ENCODE measurements around the gene CNTFR.

CNTFR gene

DNA sequence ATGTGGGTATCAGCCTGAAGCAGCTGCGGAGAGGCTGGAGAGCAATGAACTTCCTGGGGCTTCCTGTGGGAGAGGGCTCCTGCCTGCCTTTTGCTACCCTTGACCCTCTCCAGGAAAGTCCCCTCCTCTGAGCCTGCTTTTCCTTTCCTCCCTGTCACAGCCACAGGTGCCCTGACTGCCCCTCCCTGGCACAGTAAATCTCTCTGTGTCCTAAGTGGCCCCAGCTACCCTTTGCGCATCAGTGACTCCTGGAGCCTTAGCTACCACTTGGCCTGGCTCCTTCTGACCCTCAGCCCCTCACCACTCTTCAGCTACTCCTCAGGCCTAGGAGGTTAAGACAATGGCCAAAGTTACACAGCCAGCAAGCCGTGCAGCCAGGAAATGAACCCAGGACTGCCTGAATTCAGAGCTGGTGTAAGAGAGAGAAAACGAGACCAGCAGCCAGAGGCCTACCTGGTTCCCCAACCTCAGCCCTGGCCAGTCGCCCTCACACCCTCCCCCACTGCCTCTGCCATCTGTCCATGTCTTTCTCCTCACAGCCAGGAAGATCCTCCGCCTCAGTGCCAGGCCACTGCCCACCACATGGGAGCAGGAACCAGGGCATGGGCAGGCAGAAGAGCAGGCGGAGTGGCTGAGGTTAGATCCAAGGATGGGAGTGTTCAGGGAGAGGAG is 18.6 kb downstream of the CNTFR start:
- no peak for DNase-seq

DNA sequence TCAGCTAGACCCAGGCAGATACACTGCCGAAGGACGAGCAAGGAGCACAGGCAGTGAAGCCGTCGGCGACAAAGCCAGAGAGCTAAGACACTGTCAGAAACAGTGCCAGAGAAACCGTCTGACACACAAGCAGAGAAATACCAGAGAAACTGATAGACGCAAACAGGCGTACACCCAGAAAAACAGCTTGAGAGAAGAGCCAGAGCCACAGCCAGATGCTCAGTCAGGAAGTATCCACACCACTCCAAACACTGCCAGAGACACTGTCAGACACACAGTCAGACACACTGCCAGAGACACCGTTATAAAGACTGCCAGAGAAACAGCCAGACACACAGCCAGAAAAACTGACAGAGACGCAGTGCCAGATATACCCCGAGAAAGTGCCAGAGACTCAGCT is 19.1 kb downstream of the CNTFR start:
- DNase-seq = no peak

DNA sequence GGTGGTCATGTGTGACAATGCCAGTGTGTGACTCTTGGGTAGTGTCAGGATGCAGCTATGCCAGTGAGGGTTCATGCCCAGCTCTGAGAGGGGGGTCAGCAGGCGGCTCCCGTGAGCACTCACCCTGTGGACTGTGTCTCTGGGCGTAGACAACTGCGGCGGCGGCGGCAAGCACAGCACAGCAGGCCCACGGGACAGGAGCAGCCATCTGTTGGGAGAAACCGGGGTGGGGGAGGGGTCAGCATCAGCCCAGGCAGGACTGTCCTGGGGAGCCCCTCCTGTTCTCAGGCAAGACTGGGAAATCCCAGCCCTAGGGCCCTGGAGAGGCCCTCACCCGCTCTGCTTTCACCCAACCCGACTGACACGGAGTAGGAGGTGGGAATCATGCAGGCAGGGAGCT is 20.8 kb downstream of the CNTFR start:
- no peak for DNase-seq

DNA sequence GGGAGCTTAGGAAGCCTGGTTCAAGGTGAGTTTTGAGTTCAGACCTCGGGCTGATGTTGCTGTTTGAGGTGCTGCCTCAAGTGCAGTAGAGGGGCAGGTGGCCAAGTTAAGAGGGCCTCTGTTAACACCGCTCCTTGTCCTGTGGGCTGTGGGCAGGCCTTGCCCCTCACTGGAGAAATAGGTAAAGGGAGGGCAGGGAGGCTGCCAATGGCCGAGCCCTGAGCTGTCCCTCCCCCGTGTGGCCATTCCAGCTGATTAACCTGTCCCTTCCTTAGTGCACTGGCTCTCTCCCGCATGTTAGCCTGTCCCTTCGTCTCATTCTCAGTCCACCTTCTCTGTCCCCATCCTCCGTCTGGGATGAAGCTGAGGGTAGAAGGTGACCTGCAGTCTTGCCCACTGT is 21.4 kb downstream of the CNTFR start:
- no peak for DNase-seq

DNA sequence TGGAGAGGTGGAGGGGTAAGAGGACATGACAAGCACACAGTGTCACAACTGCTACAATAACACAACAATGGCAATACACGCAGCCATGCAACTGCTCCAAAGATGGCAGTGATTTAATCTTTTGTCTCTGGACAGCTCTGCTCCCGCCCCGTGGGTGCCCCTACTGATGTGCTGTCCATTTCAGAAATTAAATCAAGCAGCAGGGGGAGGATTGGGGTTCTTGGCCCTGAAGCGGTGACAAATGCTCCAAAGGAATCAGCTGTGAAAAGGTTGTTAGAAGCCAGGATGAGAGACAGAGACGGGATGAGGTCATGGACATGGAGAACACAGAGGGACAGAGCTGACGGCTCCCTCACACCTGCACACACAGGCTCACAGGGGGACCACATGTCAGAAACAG is 22.6 kb downstream of the CNTFR start:
- DNase-seq = no peak

DNA sequence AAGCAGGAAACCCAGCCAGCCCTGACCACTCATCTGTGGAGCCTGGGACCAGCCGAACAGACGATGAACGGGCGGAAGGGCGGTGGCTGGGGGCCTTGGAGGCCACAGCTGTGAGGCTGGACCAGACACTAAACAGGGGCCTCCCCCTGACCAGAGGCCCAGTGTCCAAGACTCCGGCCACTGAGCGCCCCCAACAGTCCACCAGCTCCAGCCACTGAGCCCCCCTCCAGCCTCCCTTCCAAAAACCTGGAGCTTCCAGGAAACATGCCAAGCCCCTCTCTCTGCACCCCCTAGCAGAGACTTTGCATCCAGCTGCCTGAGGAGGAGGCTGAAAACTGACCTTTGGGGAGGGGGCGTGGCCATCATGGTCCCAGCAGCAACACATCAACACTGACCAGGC is 23.2 kb downstream of the CNTFR start:
- no peak for DNase-seq

- no peak for DNase-seq
Observed at GRCh38 chr9:34565856-34566255, 23.7 kb downstream of the CNTFR start.

- no peak for DNase-seq
Observed at GRCh38 chr9:34564617-34565016, 24.9 kb downstream of the CNTFR start.

DNA sequence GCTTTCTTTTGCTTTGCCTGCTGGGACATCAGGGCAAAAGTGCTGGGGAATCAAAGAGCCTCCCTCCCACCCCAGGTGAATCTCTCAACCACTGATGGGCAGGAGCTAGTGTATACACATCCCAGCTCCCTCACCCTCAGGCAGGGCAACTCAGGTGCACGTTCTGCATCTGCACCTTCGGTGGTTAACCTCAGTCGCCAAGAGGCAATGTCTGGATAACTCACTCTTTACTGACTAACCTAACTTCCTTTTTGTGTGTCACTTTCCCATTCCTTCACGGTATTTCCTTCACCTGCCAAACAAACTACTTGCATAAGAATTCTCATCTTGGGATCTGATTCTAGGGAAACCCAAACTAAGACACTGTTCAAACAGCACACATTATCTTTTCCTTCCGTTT is 26.3 kb downstream of the CNTFR start:
- no peak for DNase-seq

DNA sequence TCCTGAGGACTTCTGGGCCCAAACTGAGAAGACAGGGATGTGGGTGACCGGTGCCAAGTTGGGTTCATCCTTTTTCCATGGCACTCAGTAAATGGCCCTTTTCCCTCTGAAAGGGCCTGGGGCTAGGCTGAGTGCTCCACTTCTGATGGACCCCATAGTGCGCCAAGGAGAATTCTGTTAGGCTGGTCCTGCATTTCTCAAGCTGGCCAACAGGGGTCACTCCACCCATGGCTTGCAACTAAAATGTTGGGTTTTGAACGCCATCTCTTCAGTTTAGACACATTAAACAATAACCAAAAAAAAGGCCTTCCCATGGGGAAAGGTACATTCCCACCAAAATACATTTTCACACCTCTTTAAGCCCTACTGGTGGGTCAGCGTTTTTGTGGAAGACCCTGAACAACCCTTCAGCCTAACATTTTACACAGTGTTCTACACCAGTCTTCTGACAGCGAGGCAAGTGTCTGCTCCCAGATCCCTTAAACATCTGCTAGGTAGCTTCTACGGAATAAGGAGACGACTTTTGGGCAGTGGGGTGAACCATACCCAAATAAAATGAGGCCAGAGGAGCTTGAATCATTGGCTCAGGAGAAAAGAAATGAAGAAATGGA is 27.3 kb downstream of the CNTFR start:
- no peak for DNase-seq

DNA sequence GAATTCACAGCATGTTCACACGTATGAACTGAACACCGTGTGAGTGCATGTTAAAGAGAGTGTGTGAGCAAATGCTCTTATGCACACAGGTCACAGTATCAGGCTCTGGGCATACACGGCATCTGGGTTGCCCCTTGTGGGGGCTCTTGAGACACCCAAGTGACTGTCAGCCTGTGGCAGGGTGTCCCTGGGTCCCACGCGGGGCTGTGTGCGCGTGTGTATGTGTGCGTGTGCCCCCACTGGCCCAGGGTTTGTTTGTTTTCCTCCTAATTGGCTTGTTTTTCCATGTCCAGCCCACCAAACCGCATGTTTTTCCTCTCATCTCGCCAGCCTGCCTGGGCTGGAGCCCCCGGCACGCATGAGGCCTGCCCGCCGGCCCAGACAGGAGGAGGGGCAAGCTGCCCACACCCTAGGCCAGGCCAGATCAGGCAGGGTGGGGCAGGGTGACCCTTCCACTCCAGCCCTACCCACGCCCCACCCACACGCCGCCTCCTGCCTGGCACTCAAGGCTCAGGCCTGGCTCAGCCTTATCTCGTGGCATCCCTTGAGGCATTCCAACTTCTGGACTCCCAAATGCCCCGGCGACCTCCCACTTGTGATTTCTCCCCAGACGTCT is 28.8 kb downstream of the CNTFR start:
- no peak for DNase-seq

GRCh38 chr9:34559624-34560455 is 29.7 kb downstream of the CNTFR start:
- peak; percentile 42 for DNase-seq

DNA sequence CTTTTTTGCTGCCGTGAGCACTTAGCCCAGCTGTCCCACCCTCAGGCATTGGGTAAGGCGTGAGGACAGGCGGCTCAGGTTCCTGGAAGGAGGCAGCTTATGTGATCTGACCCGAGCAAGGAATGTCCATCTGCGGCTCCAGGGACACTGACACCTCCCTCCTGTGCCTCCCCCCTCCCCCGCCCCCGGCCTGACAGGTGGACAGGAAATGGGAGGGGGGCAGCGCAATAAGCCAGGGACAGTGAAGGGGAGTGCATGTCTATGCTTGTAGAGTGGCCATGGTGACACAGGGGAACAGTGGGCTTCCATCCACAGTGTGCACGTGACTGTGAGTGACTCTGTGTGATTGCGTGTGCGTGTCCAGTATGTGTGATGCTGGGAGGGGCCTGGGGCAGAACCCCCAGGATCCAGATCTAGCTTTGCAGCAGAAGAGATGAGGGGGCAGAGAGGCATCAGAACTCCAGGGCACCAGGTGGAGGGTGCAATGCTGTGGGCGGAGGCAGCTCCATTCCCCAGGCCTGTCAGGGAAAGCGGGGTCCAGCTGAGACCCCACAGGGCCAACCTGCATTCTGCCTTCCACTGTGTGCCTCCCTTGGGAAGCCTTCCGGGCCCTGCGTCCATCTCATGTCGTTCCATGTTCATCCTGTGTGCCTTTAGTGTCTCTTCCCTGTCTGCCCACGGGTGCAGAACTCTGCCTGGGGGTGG is 30.5 kb downstream of the CNTFR start:
- no peak for DNase-seq

- DNase-seq = no peak
Observed at GRCh38 chr9:34558364-34558763, 31.2 kb downstream of the CNTFR start.

GRCh38 chr9:34557426-34558321 is 31.9 kb downstream of the CNTFR start:
- no peak for DNase-seq

DNA sequence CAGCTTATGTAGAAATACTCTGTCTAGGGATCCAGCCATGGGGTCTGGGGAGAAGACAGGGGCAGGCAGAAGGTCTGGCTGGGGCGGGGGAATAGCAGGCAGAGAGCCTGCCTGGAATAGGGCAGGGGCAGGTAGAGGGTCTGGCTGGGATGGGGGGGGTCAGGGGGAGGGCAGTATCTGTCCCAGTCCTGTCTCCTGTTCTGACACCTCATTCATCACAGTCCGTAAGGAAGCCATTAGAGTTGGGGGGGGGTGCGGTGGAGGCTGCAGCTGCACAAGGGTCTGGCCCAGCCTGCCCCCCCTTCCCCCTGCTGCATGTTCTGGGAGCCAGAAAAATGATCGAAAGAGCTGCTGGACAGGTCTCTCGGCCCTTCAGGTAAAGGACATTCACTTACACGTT is 32.6 kb downstream of the CNTFR start:
- no peak for DNase-seq

- DNase-seq = no peak
Observed at GRCh38 chr9:34555936-34556525, 33.5 kb downstream of the CNTFR start.

GRCh38 chr9:34555500-34555899 is 34.0 kb downstream of the CNTFR start:
- no peak for DNase-seq

- DNase-seq = no peak
Observed at GRCh38 chr9:34555002-34555348, 34.5 kb downstream of the CNTFR start.

DNA sequence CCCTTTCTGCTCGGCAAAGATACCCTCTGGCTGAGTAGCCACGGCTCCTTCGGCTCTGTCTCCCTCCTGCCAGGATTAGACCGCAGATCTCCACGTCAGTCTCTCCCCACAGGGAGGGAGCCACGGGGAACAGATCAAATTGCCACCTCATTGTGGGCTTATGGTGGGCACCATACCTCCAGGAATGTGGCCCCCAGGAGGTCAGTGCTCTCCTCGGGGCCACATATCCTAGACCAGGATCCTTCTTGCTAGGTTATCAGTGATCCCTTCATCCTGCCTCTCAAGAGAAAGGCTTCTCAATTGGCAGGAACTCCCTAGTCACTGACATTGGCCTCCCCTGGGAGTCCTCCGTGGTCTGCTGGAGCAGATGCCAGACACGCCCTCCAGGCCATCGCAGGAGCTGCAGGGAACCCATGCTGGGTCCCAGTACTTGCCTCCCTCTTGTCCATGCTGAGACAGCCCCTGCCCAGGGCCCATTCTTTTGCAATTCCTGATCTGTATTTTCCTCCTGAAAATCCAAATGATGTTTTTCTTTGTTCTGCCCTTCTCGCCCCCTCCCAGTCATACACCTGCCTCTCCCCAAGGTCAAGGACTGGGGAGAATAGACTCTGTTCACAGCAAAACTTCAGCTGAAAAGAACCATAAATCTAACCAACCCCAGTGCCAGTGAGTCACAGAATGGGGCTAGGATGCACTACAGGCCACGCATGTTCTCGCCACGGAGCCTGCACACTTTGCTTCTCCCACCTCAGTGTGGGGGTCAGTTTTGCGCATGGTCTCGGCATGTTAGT is 35.1 kb downstream of the CNTFR start:
- DNase-seq = peak; percentile 40
